Loucy (cell line): ENCODE measurements around the gene TIE1.

Source experiments
- EZH2phosphoT487 ChIP-seq: fragments of 200-600 bp; IDR thresholded peaks from 2 replicates; pipeline ENCODE4 v1.6.1; 2018; ENCODE audit warnings: antibody characterized with exemption, mild to moderate bottlenecking, moderate library complexity, borderline replicate concordance
- TF ChIP-seq, protein P1 (sequence below): fragments of 200-600 bp; sonication (generic); conservative IDR thresholded peaks from 2 replicates; pipeline ENCODE4 v1.5.1; 2014; ENCODE audit warnings: mild to moderate bottlenecking, antibody characterized with exemption, low read length

- TF ChIP-seq, protein P1, sequence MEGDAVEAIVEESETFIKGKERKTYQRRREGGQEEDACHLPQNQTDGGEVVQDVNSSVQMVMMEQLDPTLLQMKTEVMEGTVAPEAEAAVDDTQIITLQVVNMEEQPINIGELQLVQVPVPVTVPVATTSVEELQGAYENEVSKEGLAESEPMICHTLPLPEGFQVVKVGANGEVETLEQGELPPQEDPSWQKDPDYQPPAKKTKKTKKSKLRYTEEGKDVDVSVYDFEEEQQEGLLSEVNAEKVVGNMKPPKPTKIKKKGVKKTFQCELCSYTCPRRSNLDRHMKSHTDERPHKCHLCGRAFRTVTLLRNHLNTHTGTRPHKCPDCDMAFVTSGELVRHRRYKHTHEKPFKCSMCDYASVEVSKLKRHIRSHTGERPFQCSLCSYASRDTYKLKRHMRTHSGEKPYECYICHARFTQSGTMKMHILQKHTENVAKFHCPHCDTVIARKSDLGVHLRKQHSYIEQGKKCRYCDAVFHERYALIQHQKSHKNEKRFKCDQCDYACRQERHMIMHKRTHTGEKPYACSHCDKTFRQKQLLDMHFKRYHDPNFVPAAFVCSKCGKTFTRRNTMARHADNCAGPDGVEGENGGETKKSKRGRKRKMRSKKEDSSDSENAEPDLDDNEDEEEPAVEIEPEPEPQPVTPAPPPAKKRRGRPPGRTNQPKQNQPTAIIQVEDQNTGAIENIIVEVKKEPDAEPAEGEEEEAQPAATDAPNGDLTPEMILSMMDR: no peak
- no peak for TF ChIP-seq EZH2phosphoT487
Measured at GRCh38 chr1:43279666-43280065, 21.1 kb upstream of the TIE1 start.
